Heart left ventricle (tissue), 16 donors: ENCODE measurements around the gene HECTD3. TPM values are rescaled to one million over a fixed set of nuclear protein-coding genes. Genes with fewer than 3 reads are reported as not detected.

ENCODE experiments used
- ATAC-seq, 4 donors: fragments of 200-7000 bp; cut with Tn5 transposase; one replicate each; pipeline ENCODE4 v1.9.1; 2020 to 2022; ENCODE audit warnings: moderate library complexity in 4 of 4, mild to moderate bottlenecking in 3 of 4, moderate number of reproducible peaks in 1 of 4
- DNase-seq, 5 donors: peaks; one replicate each; pipeline ENCODE4 v3.0.0-alpha.2; 2020
- H3K27ac ChIP-seq, 12 donors: fragments of 200-600 bp; sonication (generic) in 4 of 12; one replicate each; pipeline versions ENCODE4 v1.5.0 to v1.8.0; 2016 to 2022; ENCODE audit warnings: mild to moderate bottlenecking in 2 of 12
- H3K27me3 ChIP-seq, 9 donors: fragments of 200-600 bp; sonication (generic) in 2 of 9; one replicate each; pipeline versions ENCODE4 v1.5.1 to v1.8.0; 2016 to 2022; ENCODE audit warnings: mild to moderate bottlenecking in 3 of 9
- H3K36me3 ChIP-seq, 9 donors: fragments of 200-600 bp; sonication (generic) in 2 of 9; one replicate each; pipeline versions ENCODE4 v1.5.0 to v1.8.0; 2018 to 2022; ENCODE audit warnings: mild to moderate bottlenecking in 2 of 9
- H3K4me1 ChIP-seq, 12 donors: fragments of 200-600 bp; sonication (generic) in 4 of 12; one replicate each; pipeline versions ENCODE4 v1.5.0 to v1.8.0; 2016 to 2022; ENCODE audit warnings: mild to moderate bottlenecking in 3 of 12
- H3K4me3 ChIP-seq, 12 donors: fragments of 200-600 bp; sonication (generic) in 4 of 12; one replicate each; pipeline versions ENCODE4 v1.5.0 to v1.8.0; 2017 to 2022; ENCODE audit warnings: mild to moderate bottlenecking in 9 of 12, moderate library complexity in 4 of 12
- H3K9me3 ChIP-seq, 12 donors: fragments of 200-600 bp; sonication (generic) in 4 of 12; one replicate each; pipeline versions ENCODE4 v1.5.0 to v1.8.0; 2016 to 2022; ENCODE audit warnings: mild to moderate bottlenecking in 1 of 12
- CTCF ChIP-seq, 12 donors: fragments of 200-600 bp; sonication (generic) in 4 of 12; IDR thresholded peaks; one replicate each; pipeline versions ENCODE4 v1.5.0 to v1.8.0; 2018 to 2022; ENCODE audit warnings: antibody characterized with exemption in 12 of 12, mild to moderate bottlenecking in 5 of 12
- POLR2A ChIP-seq, 2 donors: fragments of 450-650 bp; IDR thresholded peaks; one replicate each; pipeline ENCODE4 v1.6.1; 2017; ENCODE audit warnings: antibody characterized with exemption in 2 of 2, mild to moderate bottlenecking in 2 of 2, moderate library complexity in 2 of 2
- WGBS, 4 donors: extraction: QIAGEN DNeasy Blood & Tissue Kit in 2 of 4; methylation state at CpG; one replicate each; pipeline versions ENCODE4 v1.1.5 to v1.1.7; 2013 to 2018; 5-methylcytosine and 5-hydroxymethylcytosine counted together
- intact Hi-C, 10 donors: fragments of 100-400 bp; cut with DNase I; formaldehyde crosslinking; loops; one replicate each; pipeline versions ENCODE4 v1.11.1 to v1.14.2; 2022
- polyA plus RNA-seq, 2 donors: library from polyadenylated mRNA; stranded (reverse); fragments of 200-250 nt; gene quantifications; one replicate each; pipeline ENCODE4 v1.2.3, GENCODE V29; 2013
- total RNA-seq, 9 donors: library from RNA; depleted of rRNA in 2 of 9; stranded (reverse); fragments of >200 nt in 2 of 9; fragmentation: NEBNext Ultra II Directional in 3 of 9; extraction: Animal tissue kit (Norgen Biotek cat#: 25700) in 3 of 9; gene quantifications; one replicate each; pipeline versions ENCODE4 v1.1.0 to v1.2.4, GENCODE V29; 2016 to 2023
- donor health status: ischemic (EF 13 %, LVEDD 7.1; RV severe dilation, severe dysfunction).
- donor health status: healthy with polysubstance abuse.
- donor health status: DM: no; HTN: yes; CAD: no.
- donor health status: DM: no; HTN: no; CAD: no.
- donor health status: ischemic (EF 25% LVEDD 6.9; RV normal size, moderate dysfunction).
- donor health status: ischemic (EF 25% LVEDD 5.7; RV mildly dilated, moderate dysfunction).
- donor health status: healthy.
- donor health status: DM: yes; HTN: yes; CAD: no.
- donor health status: ischemic (EF 35%, LVEDD 5.7; RV mildly dilated, moderate dysfunction).
- donor health status: nonischemic (EF 11% LVEDD 7.7; RV severe dilation, severe dysfunction).
- donor health status: DM: yes; HTN: yes; CAD: no.
- donor health status: PGD.
- donor health status: ischemic (EF 29% LVEDD 5.4; RV normal size, mild dysfunction).
- donor health status: nonischemic (EF 23%, LVEDD 6.1; RV moderate dilation, normal function).

The HECTD3 gene
- total and polyA plus RNA-seq, 11 donors, result 17.6 to 34.3 (median 22.8) TPM

GRCh38 chr1:45040297-45040696 is 29.2 kb upstream of the HECTD3 start:
- no peak overlapping the region for H3K4me3 ChIP-seq
- ATAC-seq, result no peak
- H3K27ac ChIP-seq, result no peak overlapping the region
- WGBS, 4 donors, result 91 to 96% (median 93%) methylated on average over 5 of the region's 5 CpGs
- H3K27me3 ChIP-seq, result no peaks in the 10 kb centered on the region
- no peak for DNase-seq
- intact Hi-C loops, result no loop called here
- no peaks in the 10 kb centered on the region for H3K9me3 ChIP-seq
- TF ChIP-seq CTCF (IDR thresholded peaks at IDR 0.05), result no peak
- no peak for TF ChIP-seq POLR2A (IDR thresholded peaks at IDR 0.05)
- H3K4me1 ChIP-seq, result no peaks in the 10 kb centered on the region
- peaks cover 0 to 22% (median 0%) of the 10 kb centered on the region in 9 donors for H3K36me3 ChIP-seq

GRCh38 chr1:45038661-45039364 is 27.7 kb upstream of the HECTD3 start:
- peaks cover 0 to 33% (median 0%) of the 10 kb centered on the region in 9 donors for H3K36me3 ChIP-seq
- H3K4me3 ChIP-seq, result no peak overlapping the region
- no peaks in the 10 kb centered on the region for H3K4me1 ChIP-seq
- intact Hi-C loops, result no loop called here
- ATAC-seq, result no peak
- WGBS, 4 donors, result 78 to 89% (median 86%) methylated on average over 8 of the region's 8 CpGs
- no peak for DNase-seq
- no peaks in the 10 kb centered on the region for H3K27me3 ChIP-seq
- H3K9me3 ChIP-seq, result no peaks in the 10 kb centered on the region
- no peak overlapping the region for H3K27ac ChIP-seq
- TF ChIP-seq CTCF (IDR thresholded peaks at IDR 0.05) (no peak), POLR2A (IDR thresholded peaks at IDR 0.05) (no peak)

GRCh38 chr1:45038240-45038639 is 27.1 kb upstream of the HECTD3 start:
- intact Hi-C loops, result no loop called here
- no peak overlapping the region for H3K27ac ChIP-seq
- no peaks in the 10 kb centered on the region for H3K27me3 ChIP-seq
- H3K36me3 ChIP-seq, result peaks cover 0 to 32% (median 0%) of the 10 kb centered on the region in 9 donors
- WGBS, 4 donors, result 89 to 95% (median 92%) methylated on average over 2 of the region's 2 CpGs
- TF ChIP-seq CTCF (IDR thresholded peaks at IDR 0.05) (no peak), POLR2A (IDR thresholded peaks at IDR 0.05) (no peak)
- DNase-seq, result no peak
- H3K4me3 ChIP-seq, result no peak overlapping the region
- H3K4me1 ChIP-seq, result no peaks in the 10 kb centered on the region
- no peak for ATAC-seq
- H3K9me3 ChIP-seq, result no peaks in the 10 kb centered on the region

- Histone ChIP-seq H3K36me3 (peaks cover 0 to 24% (median 0%) of the 10 kb centered on the region in 9 donors), H3K27me3 (no peaks in the 10 kb centered on the region), H3K27ac (no peak overlapping the region), H3K4me1 (no peaks in the 10 kb centered on the region), H3K9me3 (no peaks in the 10 kb centered on the region), H3K4me3 (no peak overlapping the region)
- ATAC-seq (no peak), DNase-seq (no peak)
- intact Hi-C loops, result no loop called here
- no peak for TF ChIP-seq POLR2A (IDR thresholded peaks at IDR 0.05)
- no peak for TF ChIP-seq CTCF (IDR thresholded peaks at IDR 0.05)
These were observed 26.3 kb upstream of the HECTD3 start for GRCh38 chr1:45037456-45037855.
